HG03280 (cell line): Measurements from ENCODE around the gene RASSF10.
"Not testable (repeated sequence)": the region's sequence is repeated elsewhere in the genome, so short reads cannot be mapped to it uniquely, and the experiment has no call there.

ENCODE experiments used
- ATAC-seq: cut with Tn5 transposase; IDR thresholded peaks from one replicate; pipeline ENCODE4 v1.9.1; 2021; ENCODE audit warnings: mild to moderate bottlenecking, moderate library complexity; ENCODE audit not compliant: unreplicated experiment

Gene RASSF10

GRCh38 chr11:13019313-13019712 lies 10.2 kb downstream of the RASSF10 start:
- no peak for ATAC-seq

DNA sequence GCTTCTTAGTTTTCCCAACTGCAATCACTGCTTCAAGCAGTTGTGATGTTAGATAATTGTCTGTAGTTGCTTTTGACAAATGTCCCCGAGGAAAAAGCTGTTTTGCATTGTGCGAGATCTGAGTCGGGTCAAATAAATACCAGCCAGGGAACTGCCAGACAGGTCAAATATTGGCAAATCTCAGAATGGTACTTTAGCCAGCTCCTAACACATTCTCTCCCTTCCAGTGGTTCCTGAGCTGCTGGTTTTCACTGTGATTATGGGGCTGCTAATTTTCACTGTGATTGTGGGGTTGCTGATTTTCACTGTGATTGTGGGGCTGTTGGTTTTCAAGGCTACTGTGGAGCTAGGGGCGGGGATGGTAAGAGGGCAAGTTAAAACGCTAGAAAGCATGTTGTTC lies 14.3 kb downstream of the RASSF10 start:
- ATAC-seq = no peak

DNA sequence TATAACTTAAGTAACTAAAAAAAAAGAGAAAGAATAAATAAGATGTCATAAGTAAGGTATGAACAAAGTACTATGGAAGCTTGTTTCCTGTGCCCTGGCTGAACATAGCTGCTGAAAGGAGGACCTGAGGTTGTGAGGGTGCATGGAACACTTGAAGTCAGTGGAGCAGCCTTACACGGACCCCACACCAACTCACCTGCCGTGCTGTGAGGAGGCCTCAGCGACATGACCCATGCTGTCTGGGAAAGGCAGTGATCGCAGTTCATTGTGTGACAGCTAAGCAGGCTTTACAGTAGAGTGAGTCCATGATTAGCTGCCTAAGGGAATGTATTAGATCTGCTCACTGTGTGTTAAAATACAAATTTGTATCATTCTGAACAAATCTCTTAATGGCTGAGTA lies 17.6 kb downstream of the RASSF10 start:
- ATAC-seq = no peak

- no peak for ATAC-seq
Measured at GRCh38 chr11:13028322-13028721, 19.2 kb downstream of the RASSF10 start.

- no peak for ATAC-seq
Measured at GRCh38 chr11:13029872-13030271, 20.8 kb downstream of the RASSF10 start.

DNA sequence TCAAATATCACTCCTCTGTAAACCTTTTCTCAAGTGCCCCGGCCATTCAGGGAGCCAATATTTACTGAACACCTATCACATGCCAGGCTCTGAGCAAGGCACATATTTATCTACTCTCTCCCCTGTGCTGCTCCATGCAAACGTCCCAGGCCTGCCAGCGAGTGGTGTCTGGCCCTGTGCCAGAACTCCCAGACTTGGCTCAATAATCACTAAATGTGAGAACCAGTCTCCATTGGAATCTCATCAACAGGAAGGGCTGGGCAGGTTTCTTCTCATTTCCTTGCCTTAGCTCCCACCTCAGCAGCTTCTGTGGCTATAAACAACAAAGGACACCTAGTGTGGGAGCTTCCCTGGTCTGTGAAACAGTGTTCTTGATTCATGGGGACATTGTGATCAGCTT lies 21.7 kb downstream of the RASSF10 start:
- ATAC-seq = no peak

DNA sequence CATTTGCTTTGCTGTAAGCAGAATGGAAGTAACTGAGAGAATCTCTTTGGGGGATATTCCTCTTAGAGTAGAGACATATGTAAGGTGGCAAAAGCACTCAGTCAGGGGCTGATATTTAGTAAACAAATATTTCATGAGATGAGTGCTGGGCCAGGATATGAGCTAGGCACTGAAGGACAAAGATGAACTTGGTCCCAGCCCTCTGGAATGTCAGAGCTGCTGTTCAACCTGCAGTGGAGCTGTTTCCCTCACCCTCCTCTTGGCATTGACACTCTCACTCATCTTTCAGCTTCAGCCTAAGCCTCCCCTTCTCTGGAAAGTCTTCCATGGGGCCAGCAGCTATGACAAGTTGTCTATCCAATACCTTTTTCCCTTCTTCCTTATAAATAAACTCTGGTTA lies 22.2 kb downstream of the RASSF10 start:
- ATAC-seq = no peak

DNA sequence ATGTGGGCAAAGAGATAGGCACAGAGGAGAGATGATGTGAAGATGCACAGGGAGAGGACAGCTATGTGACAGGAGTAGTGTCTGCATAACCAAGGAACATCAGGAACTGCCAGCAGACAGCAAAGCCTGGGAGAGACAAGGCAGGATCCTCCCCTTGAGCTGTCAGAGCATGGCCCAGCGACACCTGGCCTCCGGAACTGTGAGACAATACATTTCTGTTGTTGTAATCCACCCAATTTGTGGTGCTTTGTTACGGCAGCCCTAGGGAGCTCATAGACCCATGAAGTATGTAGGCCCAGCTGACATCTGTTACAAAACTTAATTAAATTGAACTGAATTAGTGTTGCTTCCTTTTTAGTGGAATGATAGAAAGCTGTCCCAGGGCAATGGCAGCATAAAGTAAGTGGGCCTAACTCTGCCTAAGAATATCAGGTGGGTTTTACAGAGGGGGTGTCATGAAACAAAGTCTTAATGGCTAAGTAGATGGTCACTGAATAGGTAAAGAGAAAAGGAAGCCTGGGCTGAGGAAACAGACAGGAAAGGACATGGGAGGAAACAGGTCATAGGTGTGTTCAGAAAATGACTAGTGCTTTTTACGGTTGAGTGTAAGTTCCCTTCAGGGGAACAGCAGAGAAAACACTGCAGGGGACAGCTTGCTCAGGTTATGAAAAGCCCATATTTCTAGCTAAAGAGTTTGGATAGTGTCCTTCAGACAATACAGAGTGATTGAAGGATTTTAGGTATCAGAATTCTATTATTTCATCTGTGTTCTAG lies 24.8 kb downstream of the RASSF10 start:
- no peak for ATAC-seq

DNA sequence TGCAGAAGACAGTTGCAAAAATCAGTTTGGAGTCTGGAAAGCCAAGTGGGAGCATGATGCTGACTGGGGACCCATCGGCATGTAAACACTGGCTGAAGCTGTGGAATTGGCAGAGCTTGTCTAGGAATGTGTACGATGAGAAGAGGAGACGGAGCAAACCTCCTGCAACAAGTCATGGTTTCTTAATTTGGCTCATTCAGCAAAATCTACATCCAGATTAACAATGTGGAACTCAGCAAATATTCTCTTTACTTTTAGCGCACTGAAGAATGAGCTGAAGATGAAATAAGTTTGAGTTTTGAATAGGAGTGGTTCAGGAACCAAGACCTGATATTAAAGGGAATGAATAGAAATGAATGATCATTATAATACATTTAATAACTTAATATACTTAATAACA lies 26.6 kb downstream of the RASSF10 start:
- no peak for ATAC-seq

GRCh38 chr11:13036235-13036634 lies 27.1 kb downstream of the RASSF10 start:
- no peak for ATAC-seq

- no peak for ATAC-seq
Measured at GRCh38 chr11:13038366-13038765, 29.2 kb downstream of the RASSF10 start.

- no peak for ATAC-seq
Measured at GRCh38 chr11:13039126-13039525, 30.0 kb downstream of the RASSF10 start.

DNA sequence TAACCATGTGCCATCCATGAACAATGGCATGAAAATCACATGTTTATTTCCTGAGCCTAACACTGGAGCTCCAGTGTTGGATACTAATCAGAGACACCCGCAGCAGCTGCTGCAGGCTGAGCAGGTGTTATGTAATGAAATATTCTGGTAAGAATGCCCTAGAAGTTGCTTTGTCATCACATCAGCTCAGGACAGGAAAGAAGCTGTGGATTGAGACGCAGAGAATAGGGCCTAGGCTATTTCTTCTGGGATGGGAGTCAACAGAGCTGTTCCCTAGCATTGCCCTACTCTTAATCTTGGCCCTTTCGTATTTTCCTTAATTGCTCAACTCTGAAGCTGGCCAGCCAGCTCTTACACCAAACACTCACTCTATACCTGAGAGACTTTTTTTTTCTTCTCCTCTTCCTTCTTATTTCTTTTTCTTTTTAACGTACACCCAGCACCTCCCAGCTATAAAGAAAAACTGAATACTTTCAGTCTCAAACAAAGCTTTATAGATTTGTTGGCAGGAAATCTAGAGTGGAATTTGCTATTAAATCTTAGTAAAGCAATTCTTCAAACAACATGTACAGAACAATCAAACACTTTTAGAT lies 31.9 kb downstream of the RASSF10 start:
- ATAC-seq = no peak

DNA sequence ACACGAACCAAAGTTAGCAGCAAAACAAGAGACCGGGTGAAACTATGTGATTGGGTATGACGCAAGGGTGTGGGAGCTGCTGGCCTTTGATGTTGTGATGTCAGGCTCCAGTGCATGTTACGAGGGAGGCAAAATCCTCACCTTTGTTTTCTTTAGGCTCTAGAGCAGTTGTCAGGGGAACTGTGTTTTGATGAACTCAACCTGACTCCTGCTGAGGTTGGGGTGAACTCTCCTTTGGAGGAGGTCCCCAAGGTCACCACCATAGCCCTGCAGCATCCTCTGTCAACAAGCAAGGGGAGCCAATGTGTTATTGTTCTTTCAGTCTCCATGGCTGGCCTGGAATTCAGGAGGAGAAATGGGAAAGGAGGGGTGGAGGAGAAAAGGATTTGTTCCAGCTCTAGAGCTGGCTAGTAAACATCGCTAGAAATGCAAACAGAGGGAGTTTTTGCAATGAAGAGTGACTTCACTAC lies 33.8 kb downstream of the RASSF10 start:
- no peak for ATAC-seq

DNA sequence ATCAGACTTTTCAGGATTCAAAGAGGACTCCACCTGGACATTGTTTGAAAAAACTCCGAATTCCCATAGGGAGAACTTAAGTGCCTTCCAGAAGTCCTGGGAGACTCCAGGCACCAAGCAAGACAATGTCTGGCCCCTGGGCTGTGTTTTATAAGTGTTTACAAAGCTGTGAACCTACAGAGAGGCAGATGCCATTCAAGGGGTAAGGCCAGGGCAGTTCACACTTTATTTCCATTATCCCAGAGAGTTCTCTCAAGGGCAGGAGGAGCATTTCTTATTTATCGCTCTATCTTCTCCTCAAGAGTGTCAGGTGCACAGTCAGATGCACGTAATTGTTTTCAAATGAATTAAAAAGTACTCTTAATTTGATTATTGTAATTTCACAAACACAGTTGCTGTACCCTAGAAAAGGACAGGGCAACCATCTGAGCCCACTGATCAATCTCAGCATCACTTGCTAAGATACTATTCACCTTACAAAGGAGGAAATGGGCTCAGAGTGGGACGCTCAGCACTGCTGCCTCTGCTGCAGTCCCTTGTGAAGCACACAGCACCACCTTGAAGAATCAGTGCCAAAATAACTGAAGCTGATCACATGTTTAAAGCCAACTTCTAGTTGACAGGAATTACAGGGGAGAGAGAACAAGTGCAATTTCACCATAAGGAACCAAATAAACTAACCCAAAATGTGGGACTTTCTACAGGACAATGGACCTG lies 35.0 kb downstream of the RASSF10 start:
- no peak for ATAC-seq

- ATAC-seq = not testable (repeated sequence)
Measured at GRCh38 chr11:13045089-13045488, 36.0 kb downstream of the RASSF10 start.

- ATAC-seq = no peak
Measured at GRCh38 chr11:13045734-13046133, 36.6 kb downstream of the RASSF10 start.

- no peak for ATAC-seq
Measured at GRCh38 chr11:13046637-13047570, 37.8 kb downstream of the RASSF10 start.

DNA sequence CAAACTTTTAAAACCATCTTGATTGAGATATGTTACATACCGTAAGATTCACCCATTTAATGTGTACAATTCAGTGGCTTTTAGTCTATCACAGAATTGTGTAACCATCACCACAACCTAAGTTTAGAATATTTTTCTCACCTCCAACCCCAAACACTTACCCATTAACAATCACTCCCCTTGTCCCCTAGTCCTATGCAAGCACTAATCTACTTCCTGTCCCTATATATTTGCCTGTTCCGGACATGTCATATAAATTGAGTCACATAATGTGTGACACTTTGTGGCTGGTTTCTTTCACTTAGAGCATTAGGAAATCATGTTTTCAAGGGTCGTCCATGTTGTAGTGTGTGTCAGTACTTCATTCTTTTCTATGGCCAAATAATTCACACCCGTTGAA lies 38.8 kb downstream of the RASSF10 start:
- ATAC-seq = no peak

DNA sequence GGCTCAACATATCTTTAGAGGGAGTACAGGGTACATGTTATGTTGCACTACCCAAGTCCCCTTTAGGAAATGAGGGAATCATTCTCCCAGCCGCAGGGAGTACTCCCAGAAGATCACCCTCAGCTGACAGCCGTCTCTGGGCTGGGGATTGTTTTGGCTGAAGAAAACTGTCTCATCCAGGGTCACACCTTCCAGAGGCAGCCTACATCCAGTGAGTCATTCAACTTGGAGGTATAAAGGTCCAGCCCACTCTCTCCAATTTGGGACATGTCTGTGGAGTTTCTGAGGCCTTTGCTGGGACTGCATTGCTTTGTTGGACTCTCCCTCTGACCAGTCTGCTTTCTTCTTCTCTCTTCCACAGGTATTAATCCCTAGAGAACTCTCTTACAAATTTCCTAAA lies 42.1 kb downstream of the RASSF10 start:
- no peak for ATAC-seq

GRCh38 chr11:13052130-13052571 lies 43.0 kb downstream of the RASSF10 start:
- ATAC-seq = no peak
